ENCODE results near the gene GLT1D1. TPM values are rescaled to one million over a fixed set of nuclear protein-coding genes. Genes with fewer than 3 reads are reported as not detected.

GLT1D1 gene
- total and polyA plus RNA-seq, 7 donors = 0.23 to 0.95 (median 0.49) TPM

GRCh38 chr12:128982933-128983332 lies 129.7 kb downstream of the GLT1D1 start:
- no peak overlapping the region for H3K27ac ChIP-seq
- 57 to 69% methylated on average over 9 of the region's 9 CpGs for WGBS, 2 donors
- TF ChIP-seq POLR2A (IDR thresholded peaks at IDR 0.05) (no peak), EP300 (IDR thresholded peaks at IDR 0.05) (no peak), POLR2AphosphoS5 (IDR thresholded peaks at IDR 0.05) (no peak)
- TF ChIP-seq, protein P1, sequence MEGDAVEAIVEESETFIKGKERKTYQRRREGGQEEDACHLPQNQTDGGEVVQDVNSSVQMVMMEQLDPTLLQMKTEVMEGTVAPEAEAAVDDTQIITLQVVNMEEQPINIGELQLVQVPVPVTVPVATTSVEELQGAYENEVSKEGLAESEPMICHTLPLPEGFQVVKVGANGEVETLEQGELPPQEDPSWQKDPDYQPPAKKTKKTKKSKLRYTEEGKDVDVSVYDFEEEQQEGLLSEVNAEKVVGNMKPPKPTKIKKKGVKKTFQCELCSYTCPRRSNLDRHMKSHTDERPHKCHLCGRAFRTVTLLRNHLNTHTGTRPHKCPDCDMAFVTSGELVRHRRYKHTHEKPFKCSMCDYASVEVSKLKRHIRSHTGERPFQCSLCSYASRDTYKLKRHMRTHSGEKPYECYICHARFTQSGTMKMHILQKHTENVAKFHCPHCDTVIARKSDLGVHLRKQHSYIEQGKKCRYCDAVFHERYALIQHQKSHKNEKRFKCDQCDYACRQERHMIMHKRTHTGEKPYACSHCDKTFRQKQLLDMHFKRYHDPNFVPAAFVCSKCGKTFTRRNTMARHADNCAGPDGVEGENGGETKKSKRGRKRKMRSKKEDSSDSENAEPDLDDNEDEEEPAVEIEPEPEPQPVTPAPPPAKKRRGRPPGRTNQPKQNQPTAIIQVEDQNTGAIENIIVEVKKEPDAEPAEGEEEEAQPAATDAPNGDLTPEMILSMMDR (IDR thresholded peaks at IDR 0.05) = no peak
- H3K4me1 ChIP-seq = no peaks in the 10 kb centered on the region
- no peaks in the 10 kb centered on the region for H3K9me3 ChIP-seq
- no peaks in the 10 kb centered on the region for H3K36me3 ChIP-seq
- no peak for DNase-seq
- intact Hi-C loops (cut with DNase I) = no loop called here
- no peak overlapping the region for H3K4me3 ChIP-seq
- peaks cover 0 to 35% (median 11%) of the 10 kb centered on the region in 3 donors for H3K27me3 ChIP-seq

DNA sequence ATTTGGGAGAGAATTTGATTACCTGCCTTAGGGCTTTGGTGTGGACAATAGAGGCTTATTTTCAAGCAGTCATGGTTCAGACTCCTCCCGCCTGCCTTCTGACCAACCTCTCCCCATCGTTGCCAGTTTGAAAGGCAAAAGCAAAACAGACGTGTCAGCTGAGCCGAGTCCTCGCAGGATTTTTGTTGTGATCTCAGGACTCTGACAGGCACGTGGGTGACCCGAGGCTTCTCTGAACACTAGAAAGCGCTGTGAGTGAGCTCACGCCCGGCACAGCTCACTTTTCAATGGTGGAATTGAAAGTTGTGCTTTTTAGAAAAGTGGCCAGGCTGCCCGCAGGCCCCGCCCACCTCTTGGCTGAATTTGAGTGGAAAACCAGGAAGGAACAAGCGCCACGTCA lies 130.1 kb downstream of the GLT1D1 start:
- intact Hi-C loops (cut with DNase I) = no loop called here
- Histone ChIP-seq H3K27me3 (peaks cover 0 to 31% (median 7%) of the 10 kb centered on the region in 3 donors), H3K27ac (no peak overlapping the region), H3K36me3 (no peaks in the 10 kb centered on the region), H3K9me3 (no peaks in the 10 kb centered on the region), H3K4me1 (no peaks in the 10 kb centered on the region), H3K4me3 (no peak overlapping the region)
- WGBS, 2 donors = 83 to 84% methylated on average over 14 of the region's 14 CpGs
- TF ChIP-seq, protein P1 (IDR thresholded peaks at IDR 0.05) = no peak
- TF ChIP-seq EP300 (IDR thresholded peaks at IDR 0.05) (no peak), POLR2AphosphoS5 (IDR thresholded peaks at IDR 0.05) (no peak), POLR2A (IDR thresholded peaks at IDR 0.05) (no peak)
- DNase-seq = no peak

- Histone ChIP-seq H3K27ac (no peak overlapping the region), H3K27me3 (peaks cover 0 to 3% (median 0%) of the 10 kb centered on the region in 3 donors), H3K4me1 (no peaks in the 10 kb centered on the region), H3K36me3 (no peaks in the 10 kb centered on the region), H3K9me3 (peaks cover 0 to 2% (median 0%) of the 10 kb centered on the region in 4 donors), H3K4me3 (no peak overlapping the region)
- intact Hi-C loops (cut with DNase I) = no loop called here
- WGBS, 2 donors = 68 to 83% methylated on average over 10 of the region's 10 CpGs
- DNase-seq = no peak
- TF ChIP-seq, protein P1 (IDR thresholded peaks at IDR 0.05) = no peak
- TF ChIP-seq POLR2A (IDR thresholded peaks at IDR 0.05) (no peak), POLR2AphosphoS5 (IDR thresholded peaks at IDR 0.05) (no peak), EP300 (IDR thresholded peaks at IDR 0.05) (no peak)
Measured at GRCh38 chr12:128986957-128987356, 133.7 kb downstream of the GLT1D1 start.

GRCh38 chr12:128989287-128989686 lies 136.0 kb downstream of the GLT1D1 start:
- 71 to 94% methylated on average over 1 of the region's 1 CpG for WGBS, 2 donors
- Histone ChIP-seq H3K27ac (no peak overlapping the region), H3K9me3 (peaks cover 0 to 2% (median 0%) of the 10 kb centered on the region in 4 donors), H3K36me3 (no peaks in the 10 kb centered on the region), H3K4me3 (no peak overlapping the region), H3K4me1 (no peaks in the 10 kb centered on the region), H3K27me3 (no peaks in the 10 kb centered on the region)
- intact Hi-C loops (cut with DNase I) = no loop called here
- TF ChIP-seq POLR2A (IDR thresholded peaks at IDR 0.05) (no peak), POLR2AphosphoS5 (IDR thresholded peaks at IDR 0.05) (no peak), EP300 (IDR thresholded peaks at IDR 0.05) (no peak)
- TF ChIP-seq, protein P1 (IDR thresholded peaks at IDR 0.05) = no peak
- no peak for DNase-seq

DNA sequence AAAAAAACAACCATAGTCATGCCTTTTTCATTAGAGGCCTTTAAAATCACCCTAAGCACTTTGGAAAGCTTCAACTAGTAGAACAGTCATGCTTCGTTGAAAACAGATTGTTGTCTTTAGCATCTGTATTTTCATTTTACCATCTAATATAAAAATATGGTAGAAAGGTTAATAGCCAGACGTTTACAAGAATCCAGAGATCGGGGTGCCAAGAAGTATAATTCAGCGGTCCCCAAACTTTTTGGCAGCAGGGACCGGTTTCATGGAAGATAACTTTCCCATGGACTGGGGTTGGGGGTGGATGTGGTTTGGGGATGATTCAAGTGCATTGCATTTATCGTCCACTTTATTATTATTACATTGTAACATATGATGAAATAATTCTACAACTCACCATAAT lies 138.4 kb downstream of the GLT1D1 start:
- intact Hi-C loops (cut with DNase I) = no loop called here
- Histone ChIP-seq H3K4me3 (no peak overlapping the region), H3K4me1 (no peaks in the 10 kb centered on the region), H3K9me3 (peaks cover 0 to 2% (median 0%) of the 10 kb centered on the region in 4 donors), H3K36me3 (no peaks in the 10 kb centered on the region), H3K27me3 (no peaks in the 10 kb centered on the region), H3K27ac (no peak overlapping the region)
- no peak for DNase-seq
- WGBS, 2 donors = 87 to 88% methylated on average over 6 of the region's 6 CpGs
- TF ChIP-seq POLR2AphosphoS5 (IDR thresholded peaks at IDR 0.05) (no peak), EP300 (IDR thresholded peaks at IDR 0.05) (no peak), POLR2A (IDR thresholded peaks at IDR 0.05) (no peak)
- TF ChIP-seq, protein P1 (IDR thresholded peaks at IDR 0.05) = no peak
